Fibroblast of skin of back (primary cell): ENCODE results near the gene ZNF391.
"Not testable (repeated sequence)": the region's sequence is repeated elsewhere in the genome, so short reads cannot be mapped to it uniquely, and the experiment has no call there.

Experiments
- DNase-seq: peaks from one replicate; pipeline ENCODE4 v3.0.0-alpha.2; 2013

The ZNF391 gene

DNA sequence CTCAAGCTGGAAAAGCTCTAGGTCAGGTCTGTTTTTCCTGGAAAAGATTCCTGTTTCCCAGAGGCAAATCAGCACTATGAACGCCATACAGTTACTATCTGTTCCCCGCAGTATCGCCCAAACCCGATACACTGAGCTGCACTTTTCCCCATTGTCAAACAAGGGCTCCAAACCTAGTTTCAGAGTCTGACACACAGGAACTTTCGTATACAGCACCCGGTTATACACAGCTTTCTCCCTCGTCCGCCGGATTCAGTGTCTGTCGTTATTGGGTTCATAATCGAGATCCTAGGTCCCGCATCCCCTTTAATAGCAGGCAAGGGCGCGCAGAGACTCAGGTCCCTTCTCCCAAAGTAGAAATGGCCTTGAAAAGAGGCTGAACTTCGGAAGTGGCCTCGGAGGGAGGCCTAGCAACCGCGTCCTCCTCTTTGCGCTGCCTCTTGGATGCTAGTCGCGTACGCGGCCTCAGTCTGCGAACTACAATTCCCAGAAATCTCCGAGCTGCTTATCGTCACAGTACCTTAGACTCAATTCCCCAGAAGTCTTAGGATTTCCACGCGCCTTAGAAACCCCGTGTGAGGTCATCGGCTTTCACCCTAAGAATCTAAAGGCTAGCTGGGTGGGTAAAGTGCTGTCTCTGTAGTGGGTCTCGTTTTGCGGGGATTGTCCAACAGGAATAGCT lies 34.2 kb downstream of the ZNF391 start:
- DNase-seq, result peak; percentile 6

DNA sequence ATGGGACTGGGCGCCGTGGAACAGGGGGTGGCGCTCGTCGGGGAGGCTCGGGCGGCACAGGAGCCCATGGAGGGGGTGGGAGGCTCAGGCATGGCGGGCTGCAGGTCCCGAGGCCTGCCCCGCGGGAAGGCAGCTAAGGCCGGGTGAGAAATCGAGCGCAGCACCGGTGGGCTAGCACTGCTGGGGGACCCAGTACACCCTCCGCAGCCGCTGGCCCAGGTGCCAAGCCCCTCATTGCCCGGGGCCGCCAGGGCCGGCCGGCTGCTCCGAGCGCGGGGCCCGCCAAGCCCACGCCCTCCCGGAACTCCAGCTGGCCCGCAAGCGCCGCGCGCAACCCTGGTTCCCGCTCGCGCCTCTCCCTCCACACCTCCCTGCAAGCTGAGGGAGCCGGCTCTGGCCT lies 36.3 kb downstream of the ZNF391 start:
- DNase-seq, result not testable (repeated sequence)

DNA sequence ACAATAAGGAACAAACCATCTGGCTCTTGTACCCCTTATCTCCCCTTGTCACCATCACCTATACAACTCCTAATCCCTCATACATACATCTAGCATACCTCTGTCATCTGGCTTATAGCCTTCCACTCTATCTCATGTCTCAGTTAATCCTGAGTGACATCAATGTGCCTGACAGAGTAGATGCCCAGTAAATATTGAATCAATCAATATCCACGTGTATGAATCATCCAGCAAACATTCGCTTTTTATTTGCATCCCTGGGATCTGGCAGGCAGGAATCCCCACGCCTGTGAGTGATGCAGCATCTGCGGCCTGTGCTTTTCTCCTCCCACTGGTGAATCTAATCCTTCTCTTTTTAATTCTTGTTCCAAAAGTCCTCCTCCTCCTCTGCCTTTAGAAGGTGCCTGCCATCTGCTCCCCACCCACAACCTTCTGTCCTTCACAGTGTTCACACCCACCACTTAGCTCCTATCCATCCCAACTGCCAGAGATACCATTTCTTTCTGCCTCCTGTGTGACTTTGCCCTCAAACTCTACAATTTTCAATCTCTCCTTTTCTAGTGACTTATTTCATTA lies 37.6 kb downstream of the ZNF391 start:
- no peak for DNase-seq

DNA sequence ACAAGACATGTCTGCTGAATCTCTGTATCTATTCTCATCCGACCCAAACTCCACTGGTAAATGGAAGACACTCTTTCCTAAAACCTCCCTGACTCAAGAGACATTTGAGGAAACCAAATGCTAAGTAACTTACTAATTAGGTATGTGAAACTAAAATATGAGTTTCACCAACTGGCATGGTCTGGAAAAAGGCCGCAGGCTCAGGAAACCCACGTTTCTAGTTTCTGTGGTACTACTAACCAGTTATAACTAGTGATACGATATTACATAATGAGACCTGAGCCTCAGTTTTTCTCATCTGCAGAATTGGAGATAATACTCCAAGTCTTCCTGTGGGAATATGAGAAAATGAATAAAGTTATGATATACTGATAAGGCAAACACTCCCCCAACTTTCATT lies 39.9 kb downstream of the ZNF391 start:
- no peak for DNase-seq

DNA sequence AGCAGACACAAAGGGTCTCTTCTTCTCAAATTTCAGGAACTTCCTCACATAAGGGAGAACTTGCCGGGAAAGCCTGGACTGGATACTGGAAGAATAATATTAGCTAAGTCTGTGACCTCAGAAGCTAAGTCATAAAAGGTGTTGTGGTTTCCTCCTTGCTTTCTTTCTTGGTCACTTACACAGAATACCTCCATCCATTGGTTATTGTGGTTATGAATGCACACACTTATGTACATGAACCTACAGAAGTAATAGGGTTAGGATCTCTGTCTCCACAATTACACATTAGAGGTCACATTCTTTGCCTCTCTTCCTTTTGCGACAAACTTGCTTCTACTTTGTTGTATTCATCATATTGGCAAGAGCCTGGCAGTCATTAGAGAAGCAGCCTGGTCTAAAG lies 40.4 kb downstream of the ZNF391 start:
- DNase-seq, result no peak

GRCh38 chr6:27433714-27434113 lies 45.2 kb downstream of the ZNF391 start:
- DNase-seq, result no peak

DNA sequence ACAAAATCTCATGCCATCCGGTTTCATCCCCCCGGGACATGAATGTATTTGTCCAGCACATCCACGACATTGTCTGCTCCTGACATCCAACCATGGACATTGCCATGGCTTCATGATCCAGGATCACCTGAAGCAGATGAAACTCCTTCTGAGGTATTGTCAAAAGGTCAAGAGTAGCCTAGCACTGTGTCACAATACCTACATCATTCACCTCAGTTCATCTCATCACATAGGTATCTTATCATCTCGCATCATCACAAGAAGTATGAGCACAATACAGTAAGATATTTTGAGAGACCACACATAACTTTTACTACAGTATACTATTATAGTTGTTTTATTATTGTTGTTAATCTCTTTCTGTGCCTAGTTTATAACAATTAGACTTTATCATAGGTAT lies 50.8 kb downstream of the ZNF391 start:
- DNase-seq, result no peak

DNA sequence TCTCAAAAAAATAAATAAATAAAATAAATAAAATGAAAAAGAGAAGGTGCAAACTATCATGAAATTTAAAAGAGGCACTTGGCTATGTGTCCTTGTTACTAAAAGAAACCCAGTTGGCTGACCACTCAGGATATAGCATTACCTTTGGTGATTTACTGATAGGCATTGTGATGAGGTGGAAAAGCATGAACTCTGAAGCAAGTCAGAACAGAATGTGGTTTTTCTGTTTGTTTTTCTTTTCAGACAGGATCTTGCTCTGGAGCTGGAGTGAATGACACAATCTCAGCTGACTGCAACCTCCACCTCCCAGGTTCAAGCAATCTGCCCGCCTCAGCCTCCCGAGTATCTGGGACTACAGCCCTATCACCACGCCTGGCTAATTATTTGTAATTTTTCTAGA lies 52.4 kb downstream of the ZNF391 start:
- DNase-seq, result no peak

DNA sequence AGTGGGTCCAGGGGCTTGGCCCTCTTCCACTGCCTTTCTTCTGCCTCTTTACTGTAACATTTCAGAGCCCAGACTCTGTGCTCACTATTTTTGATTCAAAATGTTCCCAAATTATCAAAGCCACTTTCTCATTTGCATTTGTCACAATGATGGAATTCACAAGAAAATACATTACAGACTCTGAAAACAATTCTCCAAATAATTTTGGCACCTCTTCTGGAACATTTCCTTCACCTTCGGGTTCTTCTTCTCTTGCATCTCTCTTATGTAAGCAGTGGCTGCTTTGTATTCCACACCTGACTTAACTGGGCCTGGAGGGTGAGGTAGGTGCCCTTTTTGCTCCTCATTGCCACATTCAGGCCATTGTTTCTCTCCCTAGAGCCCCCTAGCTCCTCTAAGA lies 54.4 kb downstream of the ZNF391 start:
- no peak for DNase-seq

GRCh38 chr6:27448456-27448855 lies 59.9 kb downstream of the ZNF391 start:
- DNase-seq, result no peak

GRCh38 chr6:27451660-27452390 lies 63.3 kb downstream of the ZNF391 start:
- no peak for DNase-seq

DNA sequence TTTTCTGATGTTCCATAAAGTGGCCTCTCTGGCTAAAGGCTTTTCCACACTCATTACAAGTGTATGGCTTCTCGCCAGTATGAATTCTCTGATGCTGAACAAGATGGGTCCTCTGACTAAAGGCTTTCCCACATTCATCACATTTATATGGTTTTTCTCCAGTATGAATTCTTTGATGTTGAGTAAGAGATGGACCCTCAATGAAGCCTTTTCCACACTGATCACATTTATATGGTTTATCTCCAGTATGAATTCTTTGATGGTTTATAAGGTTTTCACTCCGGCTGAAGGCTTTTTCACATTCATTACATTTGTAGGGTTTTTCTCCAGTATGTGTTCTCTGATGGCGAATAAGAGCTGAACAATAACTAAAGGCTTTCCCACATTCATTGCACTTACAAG lies 63.9 kb downstream of the ZNF391 start:
- DNase-seq, result no peak
